Smooth muscle cell (in vitro differentiated cells): Measurements from ENCODE around the gene FZR1. TPM values are rescaled to one million over a fixed set of nuclear protein-coding genes. Genes with fewer than 3 reads are reported as not detected.

Experiments
- DNase-seq: peaks from one replicate; lab custom pipeline; 2025; ENCODE audit not compliant: unreplicated experiment; lab: John Stamatoyannopoulos, UW
- H2AFZ ChIP-seq: fragments of 200-600 bp; sonication (generic); 2 replicates; pipeline ENCODE4 v1.6.0; 2016; ENCODE audit warnings: antibody characterized with exemption, low read depth, mild to moderate bottlenecking
- H3F3A ChIP-seq: fragments of 200-600 bp; sonication (generic); 2 replicates; pipeline ENCODE4 v1.6.0; 2017; ENCODE audit warnings: antibody characterized with exemption, low read depth
- H3K27ac ChIP-seq: fragments of 200-600 bp; sonication (generic); 2 replicates; pipeline ENCODE4 v1.5.1; 2016; ENCODE audit warnings: low read depth, mild to moderate bottlenecking
- H3K27me3 ChIP-seq: fragments of 200-600 bp; sonication (generic); 2 replicates; pipeline ENCODE4 v1.6.1; 2016; ENCODE audit warnings: low read depth, mild to moderate bottlenecking
- H3K36me3 ChIP-seq: fragments of 200-600 bp; sonication (generic); 2 replicates; pipeline ENCODE4 v1.5.1; 2016; ENCODE audit warnings: low read depth
- H3K4me1 ChIP-seq: fragments of 200-600 bp; sonication (generic); 2 replicates; pipeline ENCODE4 v1.5.1; 2016; ENCODE audit warnings: low read depth
- H3K4me2 ChIP-seq: fragments of 200-600 bp; sonication (generic); 2 replicates; pipeline ENCODE4 v1.6.0; 2016; ENCODE audit warnings: mild to moderate bottlenecking
- H3K4me3 ChIP-seq: fragments of 200-600 bp; sonication (generic); 2 replicates; pipeline ENCODE4 v1.5.1; 2016; ENCODE audit warnings: mild to moderate bottlenecking
- H3K79me2 ChIP-seq: fragments of 200-600 bp; sonication (generic); 2 replicates; pipeline ENCODE4 v1.6.0; 2016; ENCODE audit warnings: low read depth, mild to moderate bottlenecking
- H3K9ac ChIP-seq: fragments of 200-600 bp; sonication (generic); 2 replicates; pipeline ENCODE4 v1.6.0; 2016; ENCODE audit warnings: low read depth
- H3K9me3 ChIP-seq: fragments of 200-600 bp; sonication (generic); replicated peaks from 2 replicates; pipeline ENCODE4 v1.5.1; 2016; ENCODE audit warnings: low read depth
- H4K20me1 ChIP-seq: fragments of 200-600 bp; sonication (generic); 2 replicates; pipeline ENCODE4 v1.6.0; 2016; ENCODE audit warnings: low read depth
- CTCF ChIP-seq: fragments of 200-600 bp; sonication (generic); IDR thresholded peaks from 2 replicates; pipeline ENCODE4 v1.5.1; 2017; ENCODE audit warnings: borderline replicate concordance, mild to moderate bottlenecking, antibody characterized with exemption; ENCODE audit not compliant: insufficient read depth, poor library complexity, severe bottlenecking
- WGBS: methylation state at CpG from one replicate; pipeline ENCODE4 v1.1.7; 2016; ENCODE audit warnings: low lambda C conversion rate; 5-methylcytosine and 5-hydroxymethylcytosine counted together
- polyA plus RNA-seq: library from polyadenylated mRNA; unstranded; fragments of >200 nt; fragmentation: Nextera tagmentation; extraction: Ambion mirVana; gene quantifications from 2 replicates; pipeline ENCODE4 v1.2.1, GENCODE V29; 2016
- total RNA-seq: library from RNA; depleted of rRNA; stranded (reverse); fragments of >200 nt; gene quantifications from 2 replicates; pipeline ENCODE4 v1.2.3, GENCODE V29; 2014

FZR1 gene
- total and polyA plus RNA-seq, 2 experiments from 2014 or later = 16.3 to 49.7 TPM

- H3K79me2 ChIP-seq = no peaks in the 10 kb centered on the region
- no peak overlapping the region for H2AFZ ChIP-seq
- H3K9ac ChIP-seq = no peak overlapping the region
- H3K27me3 ChIP-seq = no peaks in the 10 kb centered on the region
- no peak overlapping the region for H3K27ac ChIP-seq
- H3K4me3 ChIP-seq = no peak overlapping the region
- H3K4me2 ChIP-seq = no peak overlapping the region
- no peak for TF ChIP-seq CTCF
- H4K20me1 ChIP-seq = peaks cover 38% of the 10 kb centered on the region
- no peak for DNase-seq
- WGBS = 97% methylated on average over 39 of the region's 47 CpGs
- no peaks in the 10 kb centered on the region for H3K4me1 ChIP-seq
- peaks cover 12% of the 10 kb centered on the region for H3F3A ChIP-seq
- H3K9me3 ChIP-seq = no peaks in the 10 kb centered on the region
- H3K36me3 ChIP-seq = no peaks in the 10 kb centered on the region
Measured at GRCh38 chr19:3543150-3544057, 37.3 kb downstream of the FZR1 start.

- Histone ChIP-seq H2AFZ (no peak overlapping the region), H3K4me2 (no peak overlapping the region), H3K27ac (no peak overlapping the region), H3K79me2 (no peaks in the 10 kb centered on the region), H3K27me3 (no peaks in the 10 kb centered on the region), H3K4me3 (no peak overlapping the region), H3F3A (peaks cover 12% of the 10 kb centered on the region), H3K9me3 (no peaks in the 10 kb centered on the region), H3K9ac (no peak overlapping the region), H3K36me3 (no peaks in the 10 kb centered on the region), H4K20me1 (peaks cover 38% of the 10 kb centered on the region), H3K4me1 (no peaks in the 10 kb centered on the region)
- TF ChIP-seq CTCF = no peak
- DNase-seq = no peak
- 95% methylated on average over 9 of the region's 9 CpGs for WGBS
Measured at GRCh38 chr19:3544058-3544376, 37.9 kb downstream of the FZR1 start.

GRCh38 chr19:3544742-3545668, 38.9 kb downstream of the FZR1 start:
- Histone ChIP-seq H3F3A (peaks cover 12% of the 10 kb centered on the region), H3K36me3 (no peaks in the 10 kb centered on the region), H3K27me3 (no peaks in the 10 kb centered on the region), H3K4me3 (no peak overlapping the region), H3K9me3 (no peaks in the 10 kb centered on the region), H3K27ac (no peak overlapping the region), H4K20me1 (peaks cover 34% of the 10 kb centered on the region), H2AFZ (no peak overlapping the region), H3K4me1 (no peaks in the 10 kb centered on the region), H3K4me2 (no peak overlapping the region), H3K9ac (no peak overlapping the region), H3K79me2 (no peaks in the 10 kb centered on the region)
- peak; percentile 95 for TF ChIP-seq CTCF
- WGBS = 78% methylated on average over 30 of the region's 30 CpGs
- DNase-seq = peak; percentile 32
